ENCODE results near the gene SIRT7. TPM values are rescaled to one million over a fixed set of nuclear protein-coding genes. Genes with fewer than 3 reads are reported as not detected.

SIRT7 gene
- total and polyA plus RNA-seq, 12 donors, result 4.2 to 49.8 (median 14.6) TPM

GRCh38 chr17:81961087-81961511, 43.1 kb upstream of the SIRT7 start, which contains the start of gene NOTUM:
Gene NOTUM (minus strand): TSS chr17:81961187. CDS start chr17:81960909, 278 bp downstream.
- Histone ChIP-seq H3K27me3 (peaks cover 35% of the 10 kb centered on the region), H3K9me3 (replicated peaks in 1 of 3) (no peaks in the 10 kb centered on the region), H3K36me3 (replicated peaks in 1 of 2) (no peaks in the 10 kb centered on the region), H3K4me1 (replicated peaks in 1 of 2) (peaks cover 9 to 11% of the 10 kb centered on the region in 2 donors), H3K4me3 (peak within 1 kb of the TSS in 1 of 4 donors; percentile 61), H3K27ac (no peak within 1 kb of the TSS)
- TF ChIP-seq POLR2A (IDR thresholded peaks at IDR 0.05) (no peak), CTCF (IDR thresholded peaks at IDR 0.05) (peak in 2 of 6 experiments; percentile 12 to 32)
- 0 to 1% (median 1%) methylated on average over 11 to 62 of the region's 65 CpGs; no CpG with 5 or more reads in 1 of the 4 donors for WGBS, 4 donors
- intact Hi-C loops (cut with DNase I), result loop anchor here in 1 of 2 donors (2.0 kb wide), 1 partner anchor 60 kb away; no protein-coding TSS in a partner anchor
- DNase-seq, result no peak

GRCh38 chr17:81960130-81960958, 42.4 kb upstream of the SIRT7 start:
- H3K9me3 ChIP-seq (replicated peaks in 1 of 3), result no peaks in the 10 kb centered on the region
- H3K36me3 ChIP-seq (replicated peaks in 1 of 2), result no peaks in the 10 kb centered on the region
- H3K4me3 ChIP-seq, result peak overlapping the region in 1 of 4 donors; percentile 61
- intact Hi-C loops (cut with DNase I), result loop anchor here in 1 of 2 donors (2.0 kb wide), 1 partner anchor 60 kb away; no protein-coding TSS in a partner anchor
- DNase-seq, result peak in 1 of 7 donors; percentile 54
- 2 to 3% (median 2%) methylated on average over 12 to 98 of the region's 98 CpGs; no CpG with 5 or more reads in 1 of the 4 donors for WGBS, 4 donors
- TF ChIP-seq POLR2A (IDR thresholded peaks at IDR 0.05), result no peak
- peak in 1 of 6 experiments; percentile 2 for TF ChIP-seq CTCF (IDR thresholded peaks at IDR 0.05)
- H3K27me3 ChIP-seq, result peaks cover 35% of the 10 kb centered on the region
- H3K4me1 ChIP-seq (replicated peaks in 1 of 2), result peaks cover 9 to 11% of the 10 kb centered on the region in 2 donors
- no peak overlapping the region for H3K27ac ChIP-seq

- no peaks in the 10 kb centered on the region for H3K9me3 ChIP-seq (replicated peaks in 1 of 3)
- WGBS, 4 donors, result 0 to 3% (median 0%) methylated on average over 7 to 110 of the region's 112 CpGs
- no peaks in the 10 kb centered on the region for H3K36me3 ChIP-seq (replicated peaks in 1 of 2)
- H3K4me3 ChIP-seq, result peak overlapping the region in 1 of 4 donors; percentile 61
- H3K4me1 ChIP-seq (replicated peaks in 1 of 2), result peaks cover 9 to 11% of the 10 kb centered on the region in 2 donors
- TF ChIP-seq CTCF (IDR thresholded peaks at IDR 0.05), result peak in 3 of 6 experiments; percentile 87 to 99 (median 97)
- TF ChIP-seq POLR2A (IDR thresholded peaks at IDR 0.05), result no peak
- H3K27ac ChIP-seq, result no peak overlapping the region
- peak; percentile 47 to 80 (median 70) for DNase-seq
- H3K27me3 ChIP-seq, result peaks cover 35% of the 10 kb centered on the region
- intact Hi-C loops (cut with DNase I), result loop anchor here (2.0 kb wide), 1 partner anchor 61 kb away; no protein-coding TSS in a partner anchor
Observed at GRCh38 chr17:81959362-81960129, 41.6 kb upstream of the SIRT7 start.

Data from adrenal gland (tissue), 12 donors.